ENCODE data around the gene ZBTB7A.

ZBTB7A gene

GRCh38 chr19:3995607-3996006, 71.1 kb downstream of the ZBTB7A start:
- H4K8ac ChIP-seq (ENCODE audit: low read depth, low read length) = no peak overlapping the region
- H3K79me1 ChIP-seq (ENCODE audit: low read depth, low read length) = no peaks in the 10 kb centered on the region
- no peak overlapping the region for H2BK12ac ChIP-seq (ENCODE audit: low read length)
- no peaks in the 10 kb centered on the region for H3K27me3 ChIP-seq (ENCODE audit: control insufficient read depth in 3 of 3, insufficient read depth in 3 of 3, low read depth in 1 of 3, low read length in 3 of 3)
- H3K4me3 ChIP-seq (ENCODE audit: low read length in 2 of 2) = no peak overlapping the region
- H3K23ac ChIP-seq (ENCODE audit: low read depth, low read length, poor library complexity) = no peak overlapping the region
- no peak overlapping the region for H3K4me2 ChIP-seq (ENCODE audit: insufficient read depth, low read length, poor library complexity, severe bottlenecking)
- H2AK5ac ChIP-seq (ENCODE audit: low read depth, low read length) = no peak overlapping the region
- H3K14ac ChIP-seq (ENCODE audit: low read length) = no peak overlapping the region
- H3K36me3 ChIP-seq (replicated peaks in 1 of 2; ENCODE audit: control insufficient read depth in 2 of 2, insufficient read depth in 2 of 2, low read length in 2 of 2) = no peaks in the 10 kb centered on the region
- H2BK15ac ChIP-seq (ENCODE audit: low read length) = no peak overlapping the region
- H3K9me3 ChIP-seq (replicated peaks in 1 of 2; ENCODE audit: control insufficient read depth in 2 of 2, insufficient read depth in 1 of 2, low read depth in 1 of 2, low read length in 2 of 2) = no peaks in the 10 kb centered on the region
- no CpG with 5 or more reads among the region's 6 CpGs for WGBS, 2 donors (ENCODE audit: extremely low coverage in 2 of 2, insufficient read length in 2 of 2, insufficient replicate concordance in 1 of 2)
- H2BK120ac ChIP-seq (ENCODE audit: low read depth, low read length) = no peak overlapping the region
- no peak for DNase-seq (ENCODE audit: low spot score)
- no peaks in the 10 kb centered on the region for H3K4me1 ChIP-seq (ENCODE audit: control insufficient read depth in 2 of 2, insufficient read depth in 1 of 2, low read depth in 1 of 2, low read length in 2 of 2)
- H4K91ac ChIP-seq (ENCODE audit: low read depth, low read length, poor library complexity) = no peak overlapping the region
- no peak overlapping the region for H3K18ac ChIP-seq (ENCODE audit: low read length)
- no peak overlapping the region for H2BK5ac ChIP-seq (ENCODE audit: low read length)
- H3K9ac ChIP-seq (ENCODE audit: low read depth, low read length, poor library complexity) = no peak overlapping the region
- H3K4ac ChIP-seq (ENCODE audit: low read length) = no peak overlapping the region
- H3K27ac ChIP-seq (replicated peaks; ENCODE audit: low read length) = no peak overlapping the region
- no peak overlapping the region for H2AFZ ChIP-seq (ENCODE audit: low read length)
